ENCODE data around the gene CAMKK2.
A peak's percentile ranks its signal among the peaks of the same experiment; 100 is the strongest.

Gene CAMKK2

DNA sequence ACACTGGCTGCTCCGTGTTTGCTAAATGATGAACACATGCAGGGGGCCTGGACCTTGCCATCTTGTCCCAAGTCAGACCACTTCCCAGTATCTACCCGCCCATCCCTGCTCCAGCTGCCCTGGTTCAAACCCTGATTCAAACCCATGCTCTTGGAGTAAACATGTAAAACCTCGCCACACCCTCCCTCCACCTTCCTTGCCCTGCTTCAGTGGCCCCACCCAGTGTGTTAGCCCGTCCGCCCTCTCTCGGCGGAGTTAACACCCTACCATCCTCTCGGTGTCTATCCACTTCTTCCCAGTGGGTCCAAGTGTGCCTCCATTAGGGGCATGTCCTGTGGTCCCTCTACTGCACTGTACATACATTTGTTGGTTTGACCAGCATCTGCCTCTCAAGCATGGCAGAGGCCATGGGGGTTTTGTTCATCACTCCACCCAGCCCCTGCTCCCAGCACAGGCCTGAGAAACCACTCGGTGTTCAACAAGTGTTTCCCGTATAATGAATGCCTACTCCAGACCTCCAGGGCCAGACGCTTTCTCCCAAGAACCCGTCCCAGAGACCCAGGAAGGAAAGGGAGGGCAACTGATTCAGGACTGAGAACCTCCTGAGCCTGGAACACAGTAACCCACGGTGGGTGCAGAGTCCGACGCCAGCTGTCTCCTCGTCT, 49.5 kb downstream of the CAMKK2 start:
- Histone ChIP-seq H3K27ac (ENCODE audit: extremely low read depth, low read depth, low read length) (no peak overlapping the region), H3K4me1 (ENCODE audit: control insufficient read depth, insufficient read depth, low read length) (no peaks in the 10 kb centered on the region), H3K9me3 (ENCODE audit: control insufficient read depth, insufficient read depth, low read depth, low read length) (no peaks in the 10 kb centered on the region), H3K4me3 (ENCODE audit: low read depth, low read length) (no peak overlapping the region), H3K36me3 (ENCODE audit: control insufficient read depth in 2 of 2, insufficient read depth in 1 of 2, low read length in 2 of 2) (peaks cover 5 to 72% of the 10 kb centered on the region in 2 experiments; a peak in 2 of 3 replicates)
- ChIA-PET CTCF (interaction anchor here (1.4 kb wide), 1 partner anchor 16 kb away, joined by 3 read pairs; no protein-coding TSS in a partner anchor), POLR2A (interaction anchor here (0.6 kb wide), 1 partner anchor 48 kb away, joined by 3 read pairs; no protein-coding TSS in a partner anchor)
- peak; percentile 83 for TF ChIP-seq SCRT2 (tag by site-specific recombination; IDR thresholded peaks at IDR 0.05)
- peak; percentile 98 for TF ChIP-seq KLF1 (tag by site-specific recombination; IDR thresholded peaks at IDR 0.05)
- TF ChIP-seq ZNF501 (tag by site-specific recombination; IDR thresholded peaks at IDR 0.05) = no peak
- no peak for TF ChIP-seq ZNF416 (tag by site-specific recombination; IDR thresholded peaks at IDR 0.05)
- TF ChIP-seq ZNF776 (tag by site-specific recombination; IDR thresholded peaks at IDR 0.05; ENCODE audit: borderline replicate concordance) = no peak
- no peak for TF ChIP-seq ZNF366 (tag by site-specific recombination; conservative IDR thresholded peaks at IDR 0.05)
- peak; percentile 75; the same call in 1 of the 2 replicates for TF ChIP-seq SCRT1 (tag by site-specific recombination; IDR thresholded peaks at IDR 0.05; ENCODE audit: borderline replicate concordance)

DNA sequence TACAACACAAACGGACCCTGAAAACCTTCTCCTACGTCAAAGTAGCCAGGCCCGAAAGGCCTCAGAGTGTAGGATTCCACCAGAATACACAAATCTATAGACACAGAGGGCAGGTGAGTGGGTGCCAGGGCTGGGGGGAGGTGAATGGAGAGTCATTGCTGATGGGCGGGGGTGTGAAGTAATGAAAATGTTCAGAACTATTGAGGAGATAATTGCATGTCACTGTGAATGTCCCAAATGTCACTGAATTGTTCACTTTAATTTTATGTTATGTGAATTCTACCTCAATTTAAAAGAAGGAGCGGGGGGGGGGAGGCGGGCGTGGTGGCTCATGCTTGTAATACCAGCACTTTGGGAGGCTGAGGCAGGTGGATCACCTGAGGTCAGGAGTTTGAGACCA, 50.6 kb downstream of the CAMKK2 start:
- POLR2A ChIA-PET = no interaction called here
- TF ChIP-seq ZNF624 (tag by site-specific recombination; IDR thresholded peaks at IDR 0.05) (no peak), ZNF785 (tag by site-specific recombination; IDR thresholded peaks at IDR 0.05) (no peak), ZNF202 (tag by site-specific recombination; IDR thresholded peaks at IDR 0.05; ENCODE audit: borderline replicate concordance) (no peak), ZNF707 (tag by site-specific recombination; IDR thresholded peaks at IDR 0.05) (no peak), SP3 (tag by site-specific recombination; IDR thresholded peaks at IDR 0.05) (no peak), ZNF354C (tag by site-specific recombination; IDR thresholded peaks at IDR 0.05; ENCODE audit: borderline replicate concordance, low read depth) (no peak), KLF1 (tag by site-specific recombination; IDR thresholded peaks at IDR 0.05) (no peak), ZNF830 (tag by site-specific recombination; IDR thresholded peaks at IDR 0.05; ENCODE audit: low read depth) (no peak), SALL2 (tag by site-specific recombination; IDR thresholded peaks at IDR 0.05; ENCODE audit: borderline replicate concordance) (no peak), KLF8 (tag by site-specific recombination; IDR thresholded peaks at IDR 0.05) (no peak), ZNF16 (tag by site-specific recombination; IDR thresholded peaks at IDR 0.05; ENCODE audit: low read depth) (no peak), ZNF10 (tag by site-specific recombination; IDR thresholded peaks at IDR 0.05) (no peak), GLIS2 (tag by site-specific recombination; IDR thresholded peaks at IDR 0.05) (no peak)
- TF ChIP-seq, protein P1, sequence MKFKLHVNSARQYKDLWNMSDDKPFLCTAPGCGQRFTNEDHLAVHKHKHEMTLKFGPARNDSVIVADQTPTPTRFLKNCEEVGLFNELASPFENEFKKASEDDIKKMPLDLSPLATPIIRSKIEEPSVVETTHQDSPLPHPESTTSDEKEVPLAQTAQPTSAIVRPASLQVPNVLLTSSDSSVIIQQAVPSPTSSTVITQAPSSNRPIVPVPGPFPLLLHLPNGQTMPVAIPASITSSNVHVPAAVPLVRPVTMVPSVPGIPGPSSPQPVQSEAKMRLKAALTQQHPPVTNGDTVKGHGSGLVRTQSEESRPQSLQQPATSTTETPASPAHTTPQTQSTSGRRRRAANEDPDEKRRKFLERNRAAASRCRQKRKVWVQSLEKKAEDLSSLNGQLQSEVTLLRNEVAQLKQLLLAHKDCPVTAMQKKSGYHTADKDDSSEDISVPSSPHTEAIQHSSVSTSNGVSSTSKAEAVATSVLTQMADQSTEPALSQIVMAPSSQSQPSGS (tag by site-specific recombination; IDR thresholded peaks at IDR 0.05; ENCODE audit: low read depth) = no peak
- TF ChIP-seq, protein P2, sequence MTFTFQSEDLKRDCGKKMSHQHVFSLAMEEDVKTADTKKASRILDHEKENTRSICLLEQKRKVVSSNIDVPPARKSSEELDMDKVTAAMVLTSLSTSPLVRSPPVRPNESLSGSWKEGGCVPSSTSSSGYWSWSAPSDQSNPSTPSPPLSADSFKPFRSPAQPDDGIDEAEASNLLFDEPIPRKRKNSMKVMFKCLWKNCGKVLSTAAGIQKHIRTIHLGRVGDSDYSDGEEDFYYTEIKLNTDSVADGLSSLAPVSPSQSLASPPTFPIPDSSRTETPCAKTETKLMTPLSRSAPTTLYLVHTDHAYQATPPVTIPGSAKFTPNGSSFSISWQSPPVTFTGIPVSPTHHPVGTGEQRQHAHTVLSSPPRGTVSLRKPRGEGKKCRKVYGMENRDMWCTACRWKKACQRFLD (tag by site-specific recombination; IDR thresholded peaks at IDR 0.05) = no peak
- TF ChIP-seq, protein P3, sequence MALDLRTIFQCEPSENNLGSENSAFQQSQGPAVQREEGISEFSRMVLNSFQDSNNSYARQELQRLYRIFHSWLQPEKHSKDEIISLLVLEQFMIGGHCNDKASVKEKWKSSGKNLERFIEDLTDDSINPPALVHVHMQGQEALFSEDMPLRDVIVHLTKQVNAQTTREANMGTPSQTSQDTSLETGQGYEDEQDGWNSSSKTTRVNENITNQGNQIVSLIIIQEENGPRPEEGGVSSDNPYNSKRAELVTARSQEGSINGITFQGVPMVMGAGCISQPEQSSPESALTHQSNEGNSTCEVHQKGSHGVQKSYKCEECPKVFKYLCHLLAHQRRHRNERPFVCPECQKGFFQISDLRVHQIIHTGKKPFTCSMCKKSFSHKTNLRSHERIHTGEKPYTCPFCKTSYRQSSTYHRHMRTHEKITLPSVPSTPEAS (tag by site-specific recombination; IDR thresholded peaks at IDR 0.05) = no peak
- no peaks in the 10 kb centered on the region for H3K9me3 ChIP-seq (ENCODE audit: control insufficient read depth, insufficient read depth, low read depth, low read length)
- CTCF ChIA-PET = no interaction called here
- H3K4me3 ChIP-seq (ENCODE audit: low read depth, low read length) = no peak overlapping the region
- H3K36me3 ChIP-seq (ENCODE audit: control insufficient read depth in 2 of 2, insufficient read depth in 1 of 2, low read length in 2 of 2) = peaks cover 0 to 73% of the 10 kb centered on the region in 2 experiments; a peak in 2 of 3 replicates
- no peaks in the 10 kb centered on the region for H3K4me1 ChIP-seq (ENCODE audit: control insufficient read depth, insufficient read depth, low read length)
- no peak overlapping the region for H3K27ac ChIP-seq (ENCODE audit: extremely low read depth, low read depth, low read length)
